8988T (cell line): ENCODE data around the gene NKTR.
"Not testable (repeated sequence)": the region's sequence is repeated elsewhere in the genome, so short reads cannot be mapped to it uniquely, and the experiment has no call there.

Experiments
- DNase-seq: peaks from one replicate; pipeline ENCODE4 v3.0.0; 2011

Gene NKTR

DNA sequence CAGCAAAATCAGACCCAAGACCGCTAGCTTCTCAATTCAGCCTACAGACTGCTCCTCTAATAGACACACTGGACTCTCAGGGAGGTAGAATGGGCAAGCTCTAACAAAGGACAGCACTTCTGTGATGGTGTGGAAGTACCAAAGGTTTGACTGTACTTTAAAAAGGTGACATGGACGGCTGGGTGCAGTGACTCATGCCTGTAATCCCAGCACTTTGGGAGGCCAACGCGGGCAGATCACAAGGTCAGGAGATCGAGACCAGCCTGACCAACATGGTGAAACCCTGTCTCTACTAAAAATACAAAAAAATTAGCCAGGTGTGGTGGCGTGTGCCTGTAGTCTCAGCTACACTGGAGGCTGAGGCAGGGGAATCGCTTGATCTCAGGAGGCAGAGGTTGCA, 3.4 kb upstream of the NKTR start:
- DNase-seq, result not testable (repeated sequence)

DNA sequence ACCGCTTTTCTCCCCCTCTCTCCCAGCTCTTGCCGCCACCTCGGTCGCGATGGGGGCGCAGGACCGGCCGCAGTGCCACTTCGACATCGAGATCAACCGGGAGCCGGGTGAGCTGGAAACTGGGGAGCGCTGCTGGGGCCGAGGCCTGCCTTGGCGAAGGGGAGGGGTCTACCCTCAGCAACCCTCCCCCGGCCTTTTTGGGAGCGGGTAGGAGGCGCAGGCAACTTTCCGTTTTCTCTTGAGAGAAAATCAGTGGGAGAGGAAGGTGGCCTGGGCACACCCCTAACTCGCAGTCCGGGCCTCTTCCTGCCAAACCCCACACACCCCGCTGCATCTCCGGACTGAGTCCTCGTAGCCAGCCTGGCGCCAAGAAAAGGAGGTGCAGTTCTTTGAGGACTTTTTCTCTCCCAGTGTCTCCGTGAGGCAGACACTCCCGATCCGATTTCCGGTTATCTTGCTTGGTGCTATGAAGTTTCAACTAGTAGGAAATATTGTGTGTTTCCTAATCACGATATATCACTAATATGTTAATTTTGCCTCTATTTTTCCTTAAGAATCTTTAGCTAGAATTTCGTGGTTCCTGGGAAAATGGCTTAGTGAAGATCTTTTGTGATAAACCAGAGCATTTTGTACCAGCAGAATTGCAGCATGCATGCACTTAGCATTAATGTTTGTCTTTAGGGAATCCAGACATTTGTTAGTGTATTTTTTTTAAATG, 631 bp downstream of the NKTR start:
- no peak for DNase-seq

DNA sequence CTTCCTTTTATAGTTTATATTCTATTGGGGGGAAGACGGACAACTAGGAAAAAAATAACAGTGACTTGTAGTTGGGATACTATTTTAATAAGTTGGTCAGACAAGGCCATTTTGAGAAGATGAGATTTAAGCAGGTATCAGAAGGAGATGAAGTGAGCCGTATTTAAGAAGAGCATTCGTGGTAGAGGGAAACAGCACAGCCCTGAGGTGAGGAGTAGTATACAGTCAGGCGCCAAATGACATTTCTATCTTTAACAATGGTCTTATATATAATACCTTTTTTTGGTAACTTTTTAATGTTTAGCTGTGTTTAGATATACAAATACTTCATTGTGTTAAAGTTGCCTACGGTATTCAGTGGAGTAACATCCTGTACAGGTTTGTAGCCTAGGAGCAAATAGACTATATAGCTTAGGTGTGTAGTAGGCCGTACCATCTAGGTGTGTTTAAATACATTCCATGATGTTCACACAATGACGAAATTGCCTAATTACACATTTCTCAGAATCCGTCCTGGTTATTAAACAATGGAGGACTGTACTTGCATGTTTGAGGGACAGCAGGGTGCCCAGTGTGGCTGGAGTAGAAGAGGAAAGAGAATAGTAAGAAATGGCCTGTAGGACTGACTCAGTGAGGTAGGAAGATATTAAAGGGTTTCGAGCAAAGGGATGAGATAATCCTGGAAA, 1.6 kb downstream of the NKTR start:
- no peak for DNase-seq

DNA sequence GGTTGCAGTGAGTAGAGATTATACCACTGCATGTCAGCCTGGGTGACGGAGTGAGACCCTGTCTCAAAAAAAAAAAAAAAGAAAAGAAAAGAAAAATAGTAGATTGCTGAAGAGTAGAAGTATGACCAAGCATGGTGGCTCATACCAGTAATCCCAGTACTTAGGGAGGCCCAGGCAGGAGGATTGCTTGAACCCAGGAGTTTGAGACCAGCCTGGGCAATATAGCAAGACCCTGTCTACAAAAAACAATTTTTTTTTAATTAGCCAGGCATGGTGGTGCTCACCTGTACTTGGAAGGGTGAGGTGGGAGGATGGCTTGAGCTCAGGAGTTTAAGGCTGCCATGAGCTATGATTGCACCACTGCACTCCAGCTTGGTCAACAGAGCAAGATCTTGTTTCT, 2.5 kb downstream of the NKTR start:
- no peak for DNase-seq

DNA sequence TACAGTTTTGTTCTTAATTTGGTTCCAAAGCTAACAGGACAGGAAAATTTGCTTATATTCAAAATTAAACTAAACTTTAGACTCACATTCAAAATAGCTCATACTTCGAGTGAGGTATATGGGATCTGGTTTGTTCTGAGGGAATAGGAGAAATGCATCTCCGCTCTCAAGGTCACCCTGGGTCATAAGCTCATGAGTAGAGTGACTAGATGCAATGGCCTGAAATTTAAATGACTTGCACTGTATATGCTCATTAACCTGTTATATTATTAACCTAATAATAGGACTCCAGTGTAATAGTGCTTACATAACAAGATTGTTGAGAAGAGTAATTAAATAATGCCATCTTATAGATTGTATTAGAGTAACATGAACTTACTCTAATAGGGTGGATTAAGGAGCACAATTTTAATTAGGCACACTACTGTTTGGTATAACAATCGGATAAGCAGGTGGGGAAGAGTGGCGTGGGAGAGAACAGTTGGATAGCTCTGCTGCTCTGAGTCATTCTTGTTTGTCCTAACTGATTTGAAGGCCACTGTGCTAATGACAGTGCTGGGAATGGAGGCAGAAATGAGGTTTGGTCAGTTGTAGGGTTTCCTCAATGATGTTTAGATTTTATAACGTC, 5.2 kb downstream of the NKTR start:
- no peak for DNase-seq

DNA sequence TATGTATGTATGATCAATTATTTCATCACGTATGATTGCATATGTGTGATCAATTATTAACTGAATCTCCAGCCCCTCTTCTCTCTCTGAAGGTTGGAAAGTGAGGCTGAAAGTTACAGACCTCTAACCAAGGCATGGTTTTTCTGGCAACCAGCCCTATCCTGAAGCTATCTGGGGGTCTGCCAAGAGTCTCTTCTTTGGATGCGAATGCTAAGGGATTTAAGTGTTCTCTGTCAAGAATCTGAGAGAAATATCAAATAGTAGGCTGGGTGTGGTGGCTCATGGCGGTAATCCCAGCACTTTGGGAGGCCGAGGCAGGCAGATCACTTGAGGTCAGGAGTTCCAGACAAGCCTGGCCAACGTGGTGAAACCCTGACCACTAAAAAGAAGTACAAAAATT, 8.1 kb downstream of the NKTR start:
- DNase-seq, result no peak

DNA sequence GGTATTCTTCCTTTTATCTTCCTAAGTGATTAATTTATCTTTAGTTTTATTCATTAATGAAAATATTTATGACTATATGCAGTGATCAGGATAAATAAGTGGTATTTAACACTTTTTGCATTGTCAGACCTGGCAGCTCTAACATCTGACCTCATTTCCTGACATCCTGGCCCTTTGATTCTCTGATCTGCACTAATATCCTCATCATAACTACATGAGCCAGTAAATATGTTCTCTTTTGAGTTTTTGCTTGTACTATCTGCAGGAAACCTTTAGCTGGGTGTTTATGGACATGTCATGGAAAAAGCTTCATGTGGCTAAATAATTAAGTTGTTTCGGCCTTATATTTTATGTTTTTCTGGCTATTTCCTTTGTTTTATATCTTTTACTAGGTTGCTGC, 10.5 kb downstream of the NKTR start:
- no peak for DNase-seq

DNA sequence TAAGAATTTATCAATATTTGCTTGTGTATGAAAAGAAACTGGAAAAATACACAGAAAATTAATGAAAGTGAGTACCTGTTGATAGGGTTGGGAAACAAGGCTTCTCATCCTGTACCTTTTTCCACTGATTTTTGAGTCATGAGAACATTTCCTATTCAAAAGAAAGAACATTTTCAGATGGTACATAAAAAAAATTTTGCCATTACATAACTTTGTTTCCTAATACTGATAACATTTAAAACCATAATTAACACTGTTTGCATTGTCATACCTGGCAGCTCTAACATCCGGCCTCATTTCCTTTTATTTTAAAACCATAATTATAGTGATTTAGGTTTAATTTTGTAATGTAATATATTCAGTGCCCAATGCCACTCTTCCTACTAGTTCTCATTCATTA, 11.7 kb downstream of the NKTR start:
- DNase-seq, result no peak

DNA sequence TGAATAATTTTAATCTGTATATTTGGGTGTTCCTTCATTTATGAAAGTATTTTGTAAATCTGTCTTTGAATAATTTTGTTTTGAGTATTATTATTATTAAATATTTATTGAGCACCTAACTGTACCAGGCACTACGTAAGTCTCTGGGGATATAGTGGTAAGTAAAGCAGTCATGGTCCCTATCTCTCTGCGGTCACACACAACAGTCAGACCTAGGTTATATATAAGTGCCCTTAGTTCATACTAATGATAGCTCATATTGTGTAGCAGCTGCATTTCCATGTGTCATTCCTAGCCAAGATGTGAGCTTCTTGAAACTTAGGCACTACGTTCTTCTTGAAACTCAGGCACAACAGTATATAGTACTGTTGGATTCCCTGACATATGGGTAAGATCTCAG, 12.4 kb downstream of the NKTR start:
- no peak for DNase-seq

DNA sequence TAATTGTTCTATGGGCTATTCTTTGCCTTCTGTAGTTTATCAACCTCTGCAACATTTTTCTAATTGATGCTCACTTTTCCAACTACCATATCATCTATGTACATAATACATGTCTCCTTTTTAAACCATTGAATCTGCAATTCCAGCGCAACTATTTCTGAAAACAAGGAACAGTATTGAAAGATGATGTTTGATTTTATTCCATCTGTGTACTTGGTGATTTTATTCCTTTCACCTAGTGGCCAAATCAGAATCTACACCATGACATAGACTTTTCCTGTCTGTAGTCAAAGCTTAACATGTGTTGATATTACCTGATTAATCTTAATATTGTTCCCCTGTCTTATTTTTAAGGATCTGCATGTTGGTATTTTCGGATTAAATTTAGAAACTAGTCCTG, 13.0 kb downstream of the NKTR start:
- no peak for DNase-seq

DNA sequence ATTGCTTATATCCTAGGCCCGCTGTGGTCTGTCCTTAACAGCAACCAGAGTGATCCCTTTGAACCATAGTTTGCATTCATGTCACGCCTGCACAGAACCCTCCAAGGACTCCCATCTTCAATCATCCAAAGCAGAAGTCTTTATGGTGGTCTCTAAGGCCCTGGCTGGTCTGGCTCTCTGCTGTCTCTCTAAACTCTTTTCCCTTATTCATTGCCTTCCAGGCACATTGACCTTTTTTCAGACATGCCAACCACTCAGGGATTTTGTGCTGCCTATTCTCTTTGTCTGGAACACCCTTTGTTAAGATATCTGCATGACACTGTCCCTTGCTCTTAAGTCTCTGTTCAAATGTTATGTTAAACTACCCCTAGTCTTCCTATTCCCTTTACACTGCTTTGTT, 31.1 kb downstream of the NKTR start:
- no peak for DNase-seq

DNA sequence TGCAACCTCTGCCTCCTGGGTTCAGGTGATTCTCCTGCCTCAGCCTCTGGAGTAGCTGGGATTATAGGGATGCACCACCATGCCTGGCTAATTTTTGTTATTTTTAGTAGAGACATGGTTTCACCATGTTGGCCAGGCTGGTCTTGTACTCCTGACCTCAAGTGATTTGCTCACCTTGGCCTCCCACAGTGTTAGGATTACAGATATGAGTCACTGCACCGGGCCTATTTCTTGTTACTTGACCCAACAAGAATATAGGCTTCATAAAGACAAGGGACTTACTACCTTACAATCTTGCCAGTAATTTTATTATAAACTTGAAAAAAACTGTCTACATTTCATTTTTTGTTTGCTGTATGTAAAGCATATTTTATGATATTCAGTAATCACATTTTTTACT, 31.7 kb downstream of the NKTR start:
- no peak for DNase-seq

DNA sequence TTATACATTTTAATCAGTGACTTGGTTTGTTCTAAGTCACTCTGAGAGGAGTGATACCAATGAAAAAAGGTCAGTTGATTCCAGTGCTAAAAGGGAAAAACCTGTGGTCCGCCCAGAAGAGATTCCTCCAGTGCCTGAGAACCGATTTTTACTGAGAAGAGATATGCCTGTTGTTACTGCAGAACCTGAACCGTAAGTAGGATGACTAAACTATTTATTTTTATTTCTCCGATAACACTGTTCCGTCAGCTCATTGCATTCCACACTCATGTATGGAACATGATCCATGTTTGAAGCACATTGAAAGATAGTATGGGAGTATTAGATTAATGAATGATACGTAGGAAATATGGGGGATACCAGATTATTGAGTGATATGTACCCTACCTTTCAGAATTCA, 33.1 kb downstream of the NKTR start:
- DNase-seq, result no peak

DNA sequence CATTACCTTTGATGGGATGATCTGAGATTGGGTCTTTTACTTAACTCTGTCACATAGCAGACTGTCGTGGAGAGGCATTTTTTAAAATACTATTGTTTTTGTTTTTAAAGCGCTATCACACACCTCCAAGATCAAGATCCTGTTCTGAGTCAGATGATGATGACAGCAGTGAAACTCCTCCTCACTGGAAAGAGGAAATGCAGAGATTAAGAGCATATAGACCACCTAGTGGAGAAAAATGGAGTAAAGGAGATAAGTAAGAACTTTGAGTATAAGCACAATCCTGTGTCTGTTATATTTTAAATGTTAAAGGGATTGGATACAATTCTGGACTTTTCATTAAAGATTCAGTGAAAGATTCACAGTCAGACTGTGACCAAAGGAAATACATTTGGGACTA, 34.6 kb downstream of the NKTR start:
- no peak for DNase-seq

DNA sequence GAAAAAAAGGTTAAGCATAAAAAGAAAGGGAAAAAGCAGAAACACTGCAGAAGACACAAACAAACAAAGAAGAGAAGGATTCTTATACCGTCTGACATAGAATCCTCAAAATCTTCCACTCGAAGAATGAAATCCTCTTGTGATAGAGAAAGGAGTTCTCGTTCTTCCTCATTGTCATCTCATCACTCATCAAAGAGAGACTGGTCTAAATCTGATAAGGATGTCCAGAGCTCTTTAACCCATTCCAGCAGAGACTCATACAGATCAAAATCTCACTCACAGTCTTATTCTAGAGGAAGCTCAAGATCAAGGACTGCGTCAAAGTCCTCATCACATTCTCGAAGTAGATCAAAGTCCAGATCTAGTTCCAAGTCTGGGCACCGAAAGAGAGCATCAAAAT, 36.5 kb downstream of the NKTR start:
- no peak for DNase-seq

DNA sequence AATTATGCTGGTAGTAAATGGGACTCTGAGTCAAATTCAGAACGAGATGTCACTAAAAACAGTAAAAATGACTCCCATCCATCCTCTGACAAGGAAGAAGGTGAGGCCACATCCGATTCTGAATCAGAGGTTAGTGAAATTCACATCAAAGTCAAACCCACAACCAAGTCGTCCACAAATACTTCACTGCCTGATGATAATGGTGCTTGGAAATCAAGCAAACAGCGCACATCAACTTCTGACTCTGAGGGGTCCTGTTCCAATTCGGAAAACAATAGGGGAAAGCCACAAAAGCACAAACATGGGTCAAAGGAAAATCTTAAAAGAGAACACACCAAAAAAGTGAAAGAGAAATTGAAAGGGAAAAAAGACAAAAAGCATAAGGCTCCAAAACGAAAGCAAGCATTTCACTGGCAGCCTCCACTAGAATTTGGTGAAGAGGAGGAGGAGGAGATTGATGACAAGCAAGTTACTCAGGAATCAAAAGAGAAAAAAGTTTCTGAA, 37.9 kb downstream of the NKTR start:
- DNase-seq, result no peak

DNA sequence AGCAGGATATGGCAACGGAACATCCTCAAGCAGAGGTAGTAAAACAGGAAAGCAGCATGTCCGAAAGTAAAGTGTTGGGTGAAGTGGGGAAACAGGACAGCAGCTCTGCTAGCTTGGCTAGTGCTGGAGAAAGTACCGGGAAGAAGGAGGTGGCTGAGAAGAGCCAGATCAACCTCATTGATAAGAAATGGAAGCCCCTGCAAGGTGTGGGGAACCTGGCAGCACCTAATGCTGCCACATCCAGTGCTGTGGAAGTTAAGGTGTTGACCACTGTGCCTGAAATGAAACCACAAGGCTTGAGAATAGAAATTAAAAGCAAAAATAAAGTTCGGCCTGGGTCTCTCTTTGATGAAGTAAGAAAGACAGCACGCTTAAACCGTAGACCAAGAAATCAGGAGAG, 38.7 kb downstream of the NKTR start:
- DNase-seq, result no peak

DNA sequence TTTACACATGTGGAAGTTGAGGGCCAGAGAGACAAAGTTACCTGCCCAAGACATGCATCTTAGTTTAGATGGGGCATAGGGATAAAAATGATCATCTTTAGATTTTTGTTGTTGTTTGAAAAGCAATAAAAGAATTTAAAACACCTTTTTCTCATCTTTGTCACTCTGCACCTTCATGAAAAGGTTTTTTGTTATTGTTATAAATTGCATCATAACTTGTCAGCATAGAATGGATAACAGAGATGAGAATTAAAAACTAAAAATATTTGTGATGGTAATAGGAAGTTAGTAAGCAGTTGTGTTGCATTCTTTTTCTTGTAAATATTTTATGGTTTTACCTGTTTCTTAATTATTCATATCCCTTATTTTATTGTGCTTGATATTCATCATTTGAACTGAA, 39.6 kb downstream of the NKTR start:
- no peak for DNase-seq

DNA sequence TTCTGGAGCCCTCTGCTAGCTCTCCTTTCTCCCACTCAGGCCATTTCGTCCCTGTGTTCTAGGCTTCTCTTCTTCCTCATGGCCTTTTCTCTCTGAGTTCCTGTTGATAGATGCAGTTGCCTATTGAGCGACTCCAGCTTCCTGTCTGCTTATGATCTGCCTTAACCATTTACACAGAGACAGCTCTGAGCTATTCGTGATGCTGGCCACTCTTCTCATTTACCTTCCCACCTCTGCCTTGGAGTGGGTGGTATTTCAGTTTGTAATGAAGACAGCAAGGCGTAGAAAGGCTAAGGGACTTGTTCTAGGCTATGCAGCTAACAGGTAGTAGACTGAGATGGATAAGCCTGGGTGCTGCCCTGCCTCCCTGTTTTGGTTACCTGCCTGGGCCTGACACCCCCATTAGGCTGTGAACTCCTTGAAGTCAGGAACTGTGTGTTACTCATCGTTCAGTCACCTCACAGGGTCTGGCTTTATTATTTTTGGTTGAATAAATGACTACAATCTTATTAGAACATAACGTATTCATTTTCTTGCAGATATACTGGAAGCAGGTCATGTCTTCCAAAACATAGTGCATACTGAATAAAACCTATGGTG, 40.4 kb downstream of the NKTR start:
- no peak for DNase-seq

DNA sequence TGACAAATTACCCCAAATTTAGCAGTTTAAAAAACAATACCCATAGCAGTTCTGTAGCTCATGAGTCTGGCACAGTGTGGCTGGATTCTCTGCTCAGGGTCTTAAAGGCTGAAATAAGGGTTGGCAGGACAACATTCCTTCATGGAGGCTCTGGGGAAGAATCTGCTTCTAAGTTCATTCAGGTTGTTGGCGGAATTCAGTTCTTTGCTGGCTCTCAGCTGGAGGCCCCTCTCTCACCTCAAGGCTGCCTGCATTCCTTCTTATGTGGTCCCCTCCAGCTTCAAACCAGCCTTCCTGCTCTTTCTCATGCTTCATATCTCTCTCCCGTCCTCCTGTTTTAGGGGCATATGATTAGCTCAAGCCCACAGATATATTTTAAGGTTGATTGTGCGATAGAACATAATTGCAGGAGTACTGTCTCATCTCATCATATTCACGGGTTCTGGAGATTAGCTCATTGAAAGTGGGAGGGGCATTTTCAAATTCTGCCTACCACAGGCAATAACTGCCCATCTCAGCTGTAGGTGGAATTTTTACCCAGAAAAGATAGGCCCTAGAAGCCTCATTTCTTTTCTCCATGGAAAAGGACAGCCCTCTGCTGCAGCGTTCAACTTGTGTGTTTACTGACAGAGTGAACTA, 47.5 kb downstream of the NKTR start:
- no peak for DNase-seq

DNA sequence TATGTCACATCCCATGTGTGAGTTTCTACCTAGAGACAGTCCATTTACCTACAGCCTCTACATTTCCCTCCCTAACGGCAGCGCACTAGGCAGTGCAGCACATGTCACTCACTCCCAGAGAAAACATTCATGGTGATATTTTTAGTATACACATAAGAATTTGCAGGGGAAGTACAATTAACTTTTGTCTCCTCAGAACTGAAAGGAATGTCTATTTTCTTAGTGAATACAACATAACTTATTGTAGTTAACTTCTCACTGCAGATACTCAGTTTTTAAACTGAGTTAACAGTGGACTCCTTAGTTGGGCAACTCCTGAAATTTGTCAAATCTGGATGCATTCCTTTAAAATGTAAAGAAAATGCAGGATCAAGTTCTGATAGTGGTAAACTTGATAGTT, 48.5 kb downstream of the NKTR start:
- no peak for DNase-seq

DNA sequence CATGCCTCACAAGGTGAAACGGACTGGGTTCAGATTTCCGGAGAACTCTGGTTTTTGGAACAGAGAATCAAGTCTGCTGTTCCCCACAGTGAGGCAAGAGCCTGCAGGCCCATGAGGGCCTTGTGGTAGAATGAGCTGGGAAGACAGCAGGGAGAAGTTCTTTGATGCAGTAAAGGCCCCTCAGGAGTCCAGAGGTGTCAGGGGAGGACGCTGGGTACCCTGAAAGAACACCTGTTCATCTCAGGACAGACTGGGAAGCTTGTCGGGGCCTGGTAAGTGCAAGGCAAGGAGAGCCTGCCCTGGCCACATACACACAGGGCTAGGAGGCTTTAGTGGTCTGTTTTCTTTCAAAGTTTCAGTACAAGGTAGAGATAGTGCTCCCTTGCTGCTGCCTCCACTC, 49.3 kb downstream of the NKTR start:
- DNase-seq, result no peak
